ENCODE results near the gene IRF7. TPM values are rescaled to one million over a fixed set of nuclear protein-coding genes. Genes with fewer than 3 reads are reported as not detected.
"Not testable (repeated sequence)": the region's sequence is repeated elsewhere in the genome, so short reads cannot be mapped to it uniquely, and the experiment has no call there.

Gene IRF7
- 17.1 and 23.3 TPM in 2 replicates for total RNA-seq

GRCh38 chr11:615504-616319 is at the start of gene IRF7:
TSS of gene IRF7 (minus strand) at chr11:615950. CDS start at chr11:615364, 586 bp downstream.
- DNase-seq (ENCODE audit: low read depth): peak; percentile 69

DNA sequence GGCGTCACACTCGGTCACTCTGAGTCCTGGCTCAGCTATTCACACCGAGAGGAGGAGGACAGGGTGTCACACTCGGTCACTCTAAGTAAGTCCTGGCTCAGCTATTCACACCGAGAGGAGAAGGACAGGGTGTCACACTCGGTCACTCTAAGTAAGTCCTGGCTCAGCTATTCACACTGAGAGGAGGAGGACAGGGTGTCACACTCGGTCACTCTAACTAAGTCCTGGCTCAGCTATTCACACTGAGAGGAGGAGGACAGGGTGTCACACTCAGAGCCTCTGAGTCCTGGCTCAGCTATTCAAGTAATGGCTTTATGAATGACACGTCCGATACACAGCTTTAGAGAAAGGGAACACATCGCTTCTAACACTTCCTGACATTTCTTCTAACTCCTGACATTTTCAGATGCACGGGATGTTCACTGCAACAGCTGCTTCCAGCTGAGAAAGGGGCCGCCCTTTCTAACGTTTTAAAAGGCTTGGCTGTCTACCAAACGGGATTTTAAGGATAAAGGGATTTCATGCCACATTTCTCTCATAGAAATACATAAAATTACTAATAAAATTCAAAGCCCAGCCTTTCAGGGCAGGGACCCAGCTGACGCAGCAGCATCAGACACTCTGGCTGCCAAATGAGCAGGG is 49.4 kb upstream of the IRF7 start:
- DNase-seq (ENCODE audit: low read depth): no peak

DNA sequence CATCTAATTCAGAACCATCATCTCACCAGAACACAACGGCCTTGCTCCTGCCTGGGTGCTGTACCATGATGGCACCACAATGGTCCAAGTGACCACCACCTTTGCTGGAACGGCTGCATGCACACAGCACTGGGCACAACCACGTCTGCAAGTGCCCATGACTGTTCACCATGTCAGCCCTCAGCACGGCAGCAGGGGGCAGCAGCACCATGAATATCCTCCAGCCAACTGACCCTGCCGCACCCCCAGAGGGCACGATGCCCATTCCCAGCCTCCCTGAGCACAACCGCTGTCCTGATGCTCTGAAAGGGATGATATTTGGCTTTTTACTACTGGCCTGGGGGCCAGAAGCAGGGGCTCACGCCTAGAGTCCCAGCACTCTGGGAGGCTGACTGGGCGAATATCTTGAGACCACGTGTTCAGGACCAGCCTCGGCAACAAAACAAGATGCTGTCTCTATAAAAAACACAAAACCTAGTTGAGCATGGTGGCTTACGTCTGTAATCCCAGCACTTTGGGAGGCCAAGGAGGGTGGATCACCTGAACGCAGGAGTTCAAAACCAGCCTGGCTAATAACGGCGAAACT is 47.0 kb upstream of the IRF7 start:
- peak; percentile 27 for DNase-seq (ENCODE audit: low read depth)

DNA sequence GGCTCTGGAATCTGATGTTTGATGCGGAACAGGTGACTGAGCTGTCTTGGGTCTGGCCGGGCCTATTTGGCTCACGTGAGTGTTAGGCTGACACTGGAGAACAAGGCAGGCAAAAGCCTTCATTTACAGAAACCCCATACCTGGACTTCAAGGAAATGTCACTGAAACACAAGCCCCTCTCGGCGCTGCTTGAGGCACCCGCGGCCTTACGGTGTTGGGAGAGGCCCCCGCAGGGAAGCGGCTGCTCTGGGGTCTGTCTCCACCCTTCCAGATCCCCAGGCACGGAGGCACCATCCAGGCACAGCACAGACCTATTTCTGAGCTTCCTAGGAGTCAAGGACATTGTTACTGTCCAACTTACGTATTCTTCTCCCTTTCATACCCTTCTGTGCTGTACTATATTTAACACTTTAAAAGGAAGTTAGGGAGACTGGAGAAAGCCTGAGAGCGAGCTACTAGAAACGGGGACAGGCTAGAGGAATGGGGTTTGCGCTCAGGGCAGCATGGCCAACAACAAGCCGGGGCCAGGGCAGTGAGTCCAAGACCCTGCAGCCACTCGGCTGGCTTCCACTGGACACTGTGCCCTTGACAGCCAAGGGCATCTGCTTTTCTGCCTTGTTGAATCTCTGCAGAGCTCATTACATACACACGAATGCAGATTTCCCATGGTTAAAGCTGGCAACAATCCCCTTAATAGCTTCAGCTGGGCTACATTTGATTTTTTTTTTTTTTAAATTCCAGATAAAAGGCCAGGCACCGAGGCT is 45.1 kb upstream of the IRF7 start:
- DNase-seq (ENCODE audit: low read depth): no peak

DNA sequence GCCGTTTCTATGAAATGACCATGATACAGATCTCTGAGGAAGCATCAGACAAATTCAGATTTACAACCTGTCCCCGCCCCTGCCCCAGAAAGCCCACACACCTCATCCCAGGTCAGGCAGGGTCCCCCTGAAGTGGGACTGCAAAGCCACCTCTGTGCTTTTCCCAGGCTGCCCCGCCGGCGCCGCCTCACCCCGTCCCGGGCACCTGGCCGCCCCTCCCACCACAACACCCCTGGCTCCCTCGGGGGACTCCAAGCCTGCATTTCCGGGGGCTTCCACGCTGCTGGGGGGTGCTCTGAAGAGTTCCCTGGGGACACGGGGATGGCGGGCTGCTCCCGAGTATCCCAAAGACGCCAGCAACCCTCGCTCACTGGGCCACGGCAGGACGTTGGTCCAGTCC is 44.5 kb upstream of the IRF7 start:
- no peak for DNase-seq (ENCODE audit: low read depth)

- no peak for DNase-seq (ENCODE audit: low read depth)
Measured at GRCh38 chr11:659532-660085, 43.9 kb upstream of the IRF7 start.

DNA sequence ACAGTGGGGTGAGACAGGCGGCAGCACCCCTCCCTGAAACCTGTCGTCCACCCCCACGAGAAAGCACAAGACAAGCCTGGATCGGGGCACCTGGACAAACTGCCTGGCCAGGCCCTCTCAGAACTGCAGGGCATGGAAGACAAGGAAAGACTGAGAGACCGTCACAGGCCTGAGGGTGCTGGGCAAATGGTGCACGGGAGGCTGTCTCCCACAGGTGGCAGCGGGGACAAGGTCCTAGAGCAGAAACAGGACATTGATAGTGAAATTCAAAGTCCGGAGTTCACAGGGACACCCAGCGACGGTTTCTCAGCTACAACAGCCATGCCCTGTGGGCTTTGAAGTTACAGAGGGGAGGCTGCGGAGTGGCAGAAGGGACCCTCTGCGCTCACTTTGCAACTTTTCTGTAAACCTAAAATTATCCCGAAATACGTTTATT is 42.0 kb upstream of the IRF7 start:
- no peak for DNase-seq (ENCODE audit: low read depth)

- no peak for DNase-seq (ENCODE audit: low read depth)
Measured at GRCh38 chr11:656866-657265, 41.1 kb upstream of the IRF7 start.

DNA sequence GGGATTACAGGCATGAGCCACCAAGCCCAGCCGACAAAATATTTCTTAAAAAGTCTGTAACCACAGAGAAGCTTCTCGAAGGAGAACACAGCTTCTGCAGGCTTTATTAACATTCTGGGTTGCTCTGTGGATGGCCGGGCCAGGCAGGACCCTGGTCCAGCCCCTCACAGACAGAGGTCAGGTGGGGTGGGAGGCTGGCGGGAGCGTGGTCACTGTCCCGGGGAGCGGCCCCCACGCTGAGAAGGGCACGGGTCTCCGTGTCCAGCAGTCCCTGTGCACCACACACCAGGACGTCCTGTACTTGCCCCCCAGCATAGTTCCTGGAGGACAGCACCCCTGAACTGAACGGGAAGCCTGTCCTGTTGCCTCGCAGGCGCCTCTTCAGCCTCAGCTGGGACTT is 40.7 kb upstream of the IRF7 start:
- DNase-seq (ENCODE audit: low read depth): no peak

DNA sequence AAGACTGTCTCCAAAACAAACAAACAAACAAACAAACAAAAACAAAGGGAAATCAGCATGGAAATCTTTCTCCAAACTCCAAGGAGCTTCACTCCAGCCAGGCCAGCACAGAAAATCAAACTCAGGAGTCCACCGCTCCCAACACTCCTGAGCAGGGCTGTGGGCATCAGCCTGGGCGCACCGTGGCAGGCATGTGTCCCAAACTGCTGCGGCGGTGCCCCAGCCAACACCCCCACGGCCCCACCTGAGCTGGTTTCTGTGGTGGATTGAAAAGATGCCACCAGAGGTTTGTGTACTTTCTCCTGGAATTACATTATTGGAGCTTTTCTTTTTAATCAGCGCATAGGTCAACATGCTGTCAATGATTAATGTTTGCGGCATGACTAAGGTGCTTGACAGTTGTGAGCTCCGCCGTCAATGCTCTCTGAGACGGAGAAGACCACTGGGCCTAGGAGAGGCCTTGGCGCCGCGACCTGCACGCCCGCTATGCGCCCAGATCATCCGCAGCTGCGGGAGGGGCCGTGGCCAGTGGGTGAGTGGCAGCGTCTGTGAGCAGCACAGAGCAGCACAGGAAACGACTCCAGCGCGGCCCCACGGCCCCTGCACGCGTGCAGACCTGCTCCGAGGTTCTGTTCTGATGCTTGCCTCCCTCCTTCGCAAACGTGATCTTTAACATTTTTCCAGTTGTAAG is 39.4 kb upstream of the IRF7 start:
- DNase-seq (ENCODE audit: low read depth): peak; percentile 88

- not testable (repeated sequence) for DNase-seq (ENCODE audit: low read depth)
Measured at GRCh38 chr11:654444-654843, 38.7 kb upstream of the IRF7 start.

DNA sequence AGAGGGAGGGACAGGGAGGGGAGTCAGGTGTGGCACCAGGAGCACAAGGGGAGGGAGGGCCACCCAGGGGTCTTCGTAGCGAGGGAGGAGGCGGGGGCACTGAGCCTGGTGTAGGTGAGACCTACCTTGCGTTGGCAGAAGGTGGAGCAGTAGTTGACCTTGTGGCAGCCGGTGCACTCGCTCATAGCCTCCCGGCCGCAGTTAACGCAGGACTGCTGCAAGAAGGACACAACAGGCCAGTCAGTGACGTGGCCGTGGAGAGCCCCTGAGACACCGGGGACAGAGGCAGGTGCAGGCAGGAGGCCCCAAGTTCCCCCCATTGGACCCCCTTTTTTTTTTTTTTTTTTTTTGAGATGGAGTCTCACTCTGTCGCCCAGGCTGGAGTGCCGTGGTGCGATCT is 38.1 kb upstream of the IRF7 start:
- no peak for DNase-seq (ENCODE audit: low read depth)

DNA sequence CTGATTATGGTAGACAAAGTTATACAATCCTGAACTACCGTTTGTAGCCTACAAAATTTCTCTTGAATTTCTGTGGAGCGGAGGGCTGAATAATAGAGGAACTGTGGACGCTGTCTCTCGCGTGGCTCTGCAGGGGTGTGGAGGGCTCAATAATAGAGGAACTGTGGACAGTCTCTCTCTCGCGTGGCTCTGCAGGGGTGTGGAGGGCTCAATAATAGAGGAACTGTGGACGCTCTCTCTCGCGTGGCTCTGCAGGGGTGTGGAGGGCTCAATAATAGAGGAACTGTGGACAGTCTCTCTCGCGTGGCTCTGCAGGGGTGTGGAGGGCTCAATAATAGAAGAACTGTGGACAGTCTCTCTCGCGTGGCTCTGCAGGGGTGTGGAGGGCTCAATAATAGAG is 37.4 kb upstream of the IRF7 start:
- DNase-seq (ENCODE audit: low read depth): not testable (repeated sequence)

- DNase-seq (ENCODE audit: low read depth): no peak
Measured at GRCh38 chr11:650482-650881, 34.7 kb upstream of the IRF7 start.

DNA sequence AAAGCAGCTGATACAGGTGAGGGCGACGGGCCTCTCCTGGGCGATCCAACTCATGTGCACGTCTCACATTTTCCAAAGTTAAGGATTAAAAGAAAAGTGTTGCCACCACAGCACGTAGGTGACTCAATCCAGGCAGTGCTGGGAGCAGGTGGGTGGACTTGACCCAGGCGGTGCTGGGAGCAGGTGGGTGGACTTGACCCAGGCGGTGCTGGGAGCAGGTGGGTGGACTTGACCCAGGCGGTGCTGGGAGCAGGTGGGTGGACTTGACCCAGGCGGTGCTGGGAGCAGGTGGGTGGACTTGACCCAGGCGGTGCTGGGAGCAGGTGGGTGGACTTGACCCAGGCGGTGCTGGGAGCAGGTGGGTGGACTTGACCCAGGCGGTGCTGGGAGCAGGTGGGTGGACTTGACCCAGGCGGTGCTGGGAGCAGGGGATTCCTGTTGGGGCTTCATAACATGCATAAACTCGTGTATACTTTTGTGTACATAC is 32.0 kb upstream of the IRF7 start:
- peak; percentile 60 for DNase-seq (ENCODE audit: low read depth)

DNA sequence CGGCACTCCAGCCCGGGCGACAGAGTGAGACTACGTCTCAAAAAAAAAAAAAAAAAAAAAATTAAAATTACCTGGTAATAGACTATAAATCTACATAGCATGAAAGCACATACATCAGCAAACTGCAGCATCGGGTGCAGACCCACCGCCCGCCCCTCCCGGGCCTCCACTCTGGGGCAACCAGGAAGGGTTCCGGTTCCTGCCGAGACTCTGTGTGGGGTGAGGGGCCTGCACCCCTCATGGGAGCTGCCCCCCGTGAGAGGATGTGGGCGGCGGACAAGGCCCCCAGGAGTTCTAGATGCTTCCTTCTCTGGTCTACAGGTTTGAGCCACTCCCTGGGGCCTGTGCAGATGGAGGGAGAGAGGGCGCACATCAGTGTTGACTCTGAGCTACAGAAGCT is 30.5 kb upstream of the IRF7 start:
- DNase-seq (ENCODE audit: low read depth): no peak

GRCh38 chr11:645536-645935 is 29.8 kb upstream of the IRF7 start:
- DNase-seq (ENCODE audit: low read depth): no peak

DNA sequence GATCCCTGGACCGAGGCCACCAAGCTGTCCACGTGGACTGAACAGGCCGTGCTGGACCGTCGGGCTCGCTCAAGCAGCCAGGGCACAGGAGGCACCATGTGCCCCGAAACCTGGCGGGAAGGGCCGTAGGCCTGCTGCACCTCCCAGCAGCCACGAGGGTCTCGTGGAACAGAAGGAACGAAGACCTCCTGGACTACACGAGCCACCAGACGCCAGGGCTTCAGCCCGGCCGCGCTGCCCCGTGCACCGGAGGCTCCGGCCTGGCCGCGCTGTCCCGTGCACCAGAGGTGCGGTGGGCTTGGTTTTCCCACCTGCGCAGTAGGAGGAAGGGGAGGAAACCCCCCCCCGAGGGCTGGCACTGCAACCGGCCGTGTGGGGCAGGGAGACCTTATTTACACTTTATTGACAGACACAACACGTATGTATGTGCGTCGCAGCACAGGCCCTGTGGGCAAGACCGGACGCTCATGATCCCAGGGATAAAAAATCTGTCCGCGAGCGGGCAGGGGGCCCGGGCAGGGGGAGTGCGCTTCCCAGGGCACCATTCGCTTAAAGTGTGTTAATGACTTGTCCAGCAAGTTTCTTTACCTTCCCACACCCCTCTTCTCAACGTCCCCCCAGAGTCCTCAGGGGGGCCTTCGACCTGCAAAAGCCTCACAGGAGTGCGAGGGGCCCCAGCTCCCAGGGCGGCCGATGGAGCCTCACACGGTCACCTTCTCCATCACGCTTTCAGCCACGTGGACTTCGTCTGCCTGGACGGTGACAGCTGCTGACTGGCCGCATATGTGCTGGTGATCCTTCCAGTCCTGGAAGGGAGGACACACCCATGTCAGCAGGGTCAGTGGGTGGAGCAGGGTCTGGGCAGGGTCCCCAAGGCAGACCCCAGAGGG is 28.3 kb upstream of the IRF7 start:
- DNase-seq (ENCODE audit: low read depth): no peak

DNA sequence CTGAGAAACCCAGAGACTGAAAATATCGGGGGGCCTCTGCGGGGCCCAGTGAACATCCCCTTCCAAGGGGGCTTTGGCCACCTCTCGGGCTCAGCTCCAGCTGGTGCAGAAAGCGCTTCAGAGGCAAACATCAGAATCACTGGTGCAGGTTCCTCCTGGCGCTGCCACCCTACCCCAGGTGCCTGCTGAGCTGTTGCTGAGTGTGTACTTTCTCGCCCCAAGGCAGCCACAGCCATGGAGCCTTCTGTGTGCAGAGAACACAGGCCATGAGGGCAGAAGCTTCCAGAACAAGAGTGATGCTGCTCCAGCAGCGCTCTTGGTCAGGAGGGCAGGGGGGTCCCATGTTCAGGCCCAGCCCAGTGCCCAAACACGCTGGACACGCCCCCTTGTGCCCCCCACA is 27.6 kb upstream of the IRF7 start:
- no peak for DNase-seq (ENCODE audit: low read depth)

DNA sequence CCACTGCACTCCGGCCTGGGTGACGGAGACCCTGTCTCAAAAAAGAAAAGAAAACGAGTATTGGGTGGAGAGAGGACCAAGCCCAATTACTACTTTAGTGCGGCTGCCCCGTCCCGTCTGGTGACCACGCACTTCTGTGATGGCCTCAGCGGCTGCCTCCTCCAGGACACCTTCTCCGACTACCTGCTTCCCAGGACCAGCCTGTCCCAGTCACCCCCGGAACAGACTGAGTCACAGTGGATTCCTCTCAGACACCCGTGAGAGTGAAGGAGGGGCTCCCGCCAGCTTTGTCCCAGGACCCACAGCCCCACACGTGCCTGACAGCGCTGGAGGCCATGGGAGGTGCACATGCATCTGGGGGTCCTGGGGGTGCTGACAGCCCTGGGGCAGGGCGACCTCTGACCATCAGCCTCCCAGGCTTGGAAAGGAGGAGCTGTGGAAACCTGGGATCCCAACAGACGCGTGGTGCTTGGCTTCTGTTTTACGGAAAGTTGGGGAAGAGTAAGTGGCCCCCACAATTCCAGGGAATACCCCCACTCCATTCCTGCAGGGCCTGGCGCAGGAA is 26.1 kb upstream of the IRF7 start:
- no peak for DNase-seq (ENCODE audit: low read depth)
